NT2/D1 (cell line): ENCODE data around the gene ZNF32.

Source experiments
- SUZ12 ChIP-seq: IDR thresholded peaks from 2 replicates; pipeline ENCODE4 v1.6.1; 2011; ENCODE audit not compliant: insufficient read length, insufficient read depth; ENCODE audit errors: extremely low read depth
- YY1 ChIP-seq: IDR thresholded peaks from 2 replicates; pipeline ENCODE4 v1.6.1; 2011; ENCODE audit not compliant: insufficient read length, insufficient read depth
- ZNF274 ChIP-seq: IDR thresholded peaks from 2 replicates; pipeline ENCODE4 v1.6.1; 2011; ENCODE audit warnings: mild to moderate bottlenecking, low read depth, low read length

DNA sequence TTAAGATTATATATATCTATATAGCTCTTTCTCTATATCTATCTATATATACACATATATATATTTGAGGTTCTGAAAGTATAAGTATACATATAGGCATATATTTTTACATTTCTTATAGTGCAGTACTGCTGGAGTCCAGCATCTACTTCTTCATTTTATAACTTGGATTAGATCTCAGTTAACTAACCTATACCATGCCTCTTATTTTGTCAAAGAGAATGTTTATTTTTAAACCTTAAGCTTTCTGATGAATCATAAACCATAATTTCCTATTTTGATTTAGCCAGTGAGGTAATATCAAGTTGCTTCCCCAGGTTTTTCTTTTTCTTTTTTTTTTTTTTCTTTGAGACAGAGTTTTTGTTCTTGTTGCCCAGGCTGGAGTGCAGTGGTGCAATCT is 8.1 kb downstream of the ZNF32 start:
- TF ChIP-seq YY1 (no peak), SUZ12 (no peak), ZNF274 (no peak)
